Neural cell (in vitro differentiated cells): Measurements from ENCODE around the gene RNF34.

Experiments
- CTCF ChIP-seq: fragments of 450-650 bp; IDR thresholded peaks from 2 replicates; pipeline ENCODE4 v1.5.1; 2014; ENCODE audit warnings: antibody characterized with exemption, mild to moderate bottlenecking, moderate library complexity; ENCODE audit not compliant: poor library complexity, severe bottlenecking
- EP300 ChIP-seq: fragments of 450-650 bp; conservative IDR thresholded peaks from 2 replicates; pipeline ENCODE4 v1.6.1; 2014; ENCODE audit warnings: antibody characterized with exemption, mild to moderate bottlenecking, moderate library complexity; ENCODE audit not compliant: poor library complexity, severe bottlenecking
- POLR2AphosphoS5 ChIP-seq: IDR thresholded peaks from 2 replicates; pipeline ENCODE4 v1.6.1; 2012
- REST ChIP-seq: IDR thresholded peaks from 2 replicates; pipeline ENCODE4 v1.6.1; 2012; ENCODE audit warnings: borderline replicate concordance

GRCh38 chr12:121420109-121420508 lies 20.2 kb downstream of the RNF34 start:
- TF ChIP-seq CTCF (no peak), EP300 (no peak), POLR2AphosphoS5 (no peak), REST (no peak)
